ENCODE data around the gene CUEDC2. TPM values are rescaled to one million over a fixed set of nuclear protein-coding genes. Genes with fewer than 3 reads are reported as not detected.
A peak's percentile ranks its signal among the peaks of the same experiment; 100 is the strongest.

Gene CUEDC2
- total and polyA plus RNA-seq, 4 donors = 40.6 to 80.2 (median 51.8) TPM

- Histone ChIP-seq H3K9me3 (ENCODE audit: control insufficient read depth, low read length) (no peaks in the 10 kb centered on the region), H3K36me3 (ENCODE audit: control insufficient read depth in 1 of 2, insufficient read depth in 2 of 2, low read length in 1 of 2) (no peaks in the 10 kb centered on the region), H3K27me3 (ENCODE audit: control insufficient read depth in 1 of 2, insufficient read depth in 2 of 2, low read length in 1 of 2) (no peaks in the 10 kb centered on the region), H3K4me3 (ENCODE audit: low read length in 2 of 2) (no peak overlapping the region), H3K27ac (ENCODE audit: low read depth in 1 of 2, low read length in 2 of 2) (no peak overlapping the region), H3K4me1 (ENCODE audit: control insufficient read depth in 1 of 2, insufficient read depth in 2 of 2, low read length in 2 of 2) (no peaks in the 10 kb centered on the region)
- DNase-seq (peak; percentile 70 to 90), ATAC-seq (ENCODE audit: low FRiP score) (peak; percentile 50)
- intact Hi-C loops (cut with DNase I) = loop anchor here in 1 of 2 donors (2.0 kb wide), 1 partner anchor 25 kb away; the partner anchor contains the start of gene NFKB2
- WGBS, 2 donors = 1% methylated on average over 48 to 54 of the region's 54 CpGs
Measured at GRCh38 chr10:102419269-102420180, 12.8 kb downstream of the CUEDC2 start.

- DNase-seq = no peak
- 2% methylated on average over 33 to 45 of the region's 45 CpGs for WGBS, 2 donors
- Histone ChIP-seq H3K9me3 (ENCODE audit: control insufficient read depth, low read length) (no peaks in the 10 kb centered on the region), H3K36me3 (ENCODE audit: control insufficient read depth in 1 of 2, insufficient read depth in 2 of 2, low read length in 1 of 2) (no peaks in the 10 kb centered on the region), H3K27me3 (ENCODE audit: control insufficient read depth in 1 of 2, insufficient read depth in 2 of 2, low read length in 1 of 2) (no peaks in the 10 kb centered on the region), H3K27ac (ENCODE audit: low read depth in 1 of 2, low read length in 2 of 2) (no peak within 1 kb of the TSS), H3K4me1 (ENCODE audit: control insufficient read depth in 1 of 2, insufficient read depth in 2 of 2, low read length in 2 of 2) (no peaks in the 10 kb centered on the region), H3K4me3 (ENCODE audit: low read length in 2 of 2) (no peak within 1 kb of the TSS)
- no peak for ATAC-seq (ENCODE audit: low FRiP score)
- intact Hi-C loops (cut with DNase I) = no loop called here
Measured at GRCh38 chr10:102418622-102419268, 13.6 kb downstream of the CUEDC2 start, which contains the start of gene PSD. TSS of gene PSD (minus strand) at chr10:102418785. CDS start at chr10:102417038, 1,747 bp downstream.

GRCh38 chr10:102416695-102417094 is 15.7 kb downstream of the CUEDC2 start:
- WGBS, 2 donors = 83% methylated on average over 20 of the region's 20 CpGs
- no peak for DNase-seq

GRCh38 chr10:102416283-102416682 is 16.1 kb downstream of the CUEDC2 start:
- H3K9me3 ChIP-seq (ENCODE audit: control insufficient read depth, low read length) = no peaks in the 10 kb centered on the region
- intact Hi-C loops (cut with DNase I) = no loop called here
- H3K4me1 ChIP-seq (ENCODE audit: control insufficient read depth in 1 of 2, insufficient read depth in 2 of 2, low read length in 2 of 2) = no peaks in the 10 kb centered on the region
- H3K36me3 ChIP-seq (ENCODE audit: control insufficient read depth in 1 of 2, insufficient read depth in 2 of 2, low read length in 1 of 2) = no peaks in the 10 kb centered on the region
- no peak overlapping the region for H3K27ac ChIP-seq (ENCODE audit: low read depth in 1 of 2, low read length in 2 of 2)
- no peak for ATAC-seq (ENCODE audit: low FRiP score)
- no peaks in the 10 kb centered on the region for H3K27me3 ChIP-seq (ENCODE audit: control insufficient read depth in 1 of 2, insufficient read depth in 2 of 2, low read length in 1 of 2)
- no peak for DNase-seq
- WGBS, 2 donors = 76 to 80% methylated on average over 9 of the region's 9 CpGs
- no peak overlapping the region for H3K4me3 ChIP-seq (ENCODE audit: low read length in 2 of 2)

More at GRCh38 chr10:102416695-102417094, 15.7 kb downstream of the CUEDC2 start:
- intact Hi-C loops (cut with DNase I) = no loop called here
- Histone ChIP-seq H3K4me1 (ENCODE audit: control insufficient read depth in 1 of 2, insufficient read depth in 2 of 2, low read length in 2 of 2) (no peaks in the 10 kb centered on the region), H3K27ac (ENCODE audit: low read depth in 1 of 2, low read length in 2 of 2) (no peak overlapping the region), H3K9me3 (ENCODE audit: control insufficient read depth, low read length) (no peaks in the 10 kb centered on the region), H3K4me3 (ENCODE audit: low read length in 2 of 2) (no peak overlapping the region), H3K27me3 (ENCODE audit: control insufficient read depth in 1 of 2, insufficient read depth in 2 of 2, low read length in 1 of 2) (no peaks in the 10 kb centered on the region), H3K36me3 (ENCODE audit: control insufficient read depth in 1 of 2, insufficient read depth in 2 of 2, low read length in 1 of 2) (no peaks in the 10 kb centered on the region)
- ATAC-seq (ENCODE audit: low FRiP score) = no peak

- no peaks in the 10 kb centered on the region for H3K36me3 ChIP-seq (ENCODE audit: control insufficient read depth in 1 of 2, insufficient read depth in 2 of 2, low read length in 1 of 2)
- no peak overlapping the region for H3K4me3 ChIP-seq (ENCODE audit: low read length in 2 of 2)
- 53 to 54% methylated on average over 19 to 20 of the region's 20 CpGs for WGBS, 2 donors
- ATAC-seq (ENCODE audit: low FRiP score) (no peak), DNase-seq (no peak)
- H3K27me3 ChIP-seq (ENCODE audit: control insufficient read depth in 1 of 2, insufficient read depth in 2 of 2, low read length in 1 of 2) = no peaks in the 10 kb centered on the region
- H3K4me1 ChIP-seq (ENCODE audit: control insufficient read depth in 1 of 2, insufficient read depth in 2 of 2, low read length in 2 of 2) = no peaks in the 10 kb centered on the region
- intact Hi-C loops (cut with DNase I) = no loop called here
- no peak overlapping the region for H3K27ac ChIP-seq (ENCODE audit: low read depth in 1 of 2, low read length in 2 of 2)
- H3K9me3 ChIP-seq (ENCODE audit: control insufficient read depth, low read length) = no peaks in the 10 kb centered on the region
Measured at GRCh38 chr10:102414749-102415148, 17.6 kb downstream of the CUEDC2 start.

- ATAC-seq (ENCODE audit: low FRiP score) (no peak), DNase-seq (no peak)
- Histone ChIP-seq H3K4me3 (ENCODE audit: low read length in 2 of 2) (no peak overlapping the region), H3K27me3 (ENCODE audit: control insufficient read depth in 1 of 2, insufficient read depth in 2 of 2, low read length in 1 of 2) (no peaks in the 10 kb centered on the region), H3K36me3 (ENCODE audit: control insufficient read depth in 1 of 2, insufficient read depth in 2 of 2, low read length in 1 of 2) (no peaks in the 10 kb centered on the region), H3K4me1 (ENCODE audit: control insufficient read depth in 1 of 2, insufficient read depth in 2 of 2, low read length in 2 of 2) (no peaks in the 10 kb centered on the region), H3K9me3 (ENCODE audit: control insufficient read depth, low read length) (no peaks in the 10 kb centered on the region), H3K27ac (ENCODE audit: low read depth in 1 of 2, low read length in 2 of 2) (no peak overlapping the region)
- 72 to 74% methylated on average over 16 of the region's 16 CpGs for WGBS, 2 donors
- intact Hi-C loops (cut with DNase I) = no loop called here
Measured at GRCh38 chr10:102413806-102414561, 18.4 kb downstream of the CUEDC2 start.

GRCh38 chr10:102413053-102413705 is 19.2 kb downstream of the CUEDC2 start:
- Histone ChIP-seq H3K4me3 (ENCODE audit: low read length in 2 of 2) (no peak overlapping the region), H3K27ac (ENCODE audit: low read depth in 1 of 2, low read length in 2 of 2) (no peak overlapping the region), H3K4me1 (ENCODE audit: control insufficient read depth in 1 of 2, insufficient read depth in 2 of 2, low read length in 2 of 2) (no peaks in the 10 kb centered on the region), H3K27me3 (ENCODE audit: control insufficient read depth in 1 of 2, insufficient read depth in 2 of 2, low read length in 1 of 2) (no peaks in the 10 kb centered on the region), H3K36me3 (ENCODE audit: control insufficient read depth in 1 of 2, insufficient read depth in 2 of 2, low read length in 1 of 2) (no peaks in the 10 kb centered on the region), H3K9me3 (ENCODE audit: control insufficient read depth, low read length) (no peaks in the 10 kb centered on the region)
- intact Hi-C loops (cut with DNase I) = no loop called here
- 16 to 25% methylated on average over 5 of the region's 5 CpGs for WGBS, 2 donors
- no peak for ATAC-seq (ENCODE audit: low FRiP score)
- no peak for DNase-seq

- Histone ChIP-seq H3K27ac (ENCODE audit: low read depth in 1 of 2, low read length in 2 of 2) (no peak overlapping the region), H3K9me3 (ENCODE audit: control insufficient read depth, low read length) (no peaks in the 10 kb centered on the region), H3K4me3 (ENCODE audit: low read length in 2 of 2) (no peak overlapping the region), H3K36me3 (ENCODE audit: control insufficient read depth in 1 of 2, insufficient read depth in 2 of 2, low read length in 1 of 2) (no peaks in the 10 kb centered on the region), H3K4me1 (ENCODE audit: control insufficient read depth in 1 of 2, insufficient read depth in 2 of 2, low read length in 2 of 2) (no peaks in the 10 kb centered on the region), H3K27me3 (ENCODE audit: control insufficient read depth in 1 of 2, insufficient read depth in 2 of 2, low read length in 1 of 2) (no peaks in the 10 kb centered on the region)
- 87 to 92% methylated on average over 10 of the region's 10 CpGs for WGBS, 2 donors
- ATAC-seq (ENCODE audit: low FRiP score) (no peak), DNase-seq (no peak)
- intact Hi-C loops (cut with DNase I) = no loop called here
Measured at GRCh38 chr10:102412293-102412692, 20.1 kb downstream of the CUEDC2 start.
